Measurements from ENCODE around the gene ABCC1.

ABCC1 gene

GRCh38 chr16:16032271-16032979 lies 83.0 kb downstream of the ABCC1 start:
- H3K4me3 ChIP-seq (ENCODE audit: low read length) = no peak overlapping the region
- DNase-seq (ENCODE audit: low read depth) = no peak
- TF ChIP-seq CTCF (IDR thresholded peaks at IDR 0.05; ENCODE audit: insufficient read depth, low read depth, low read length, missing control alignments) = no peak

- no peak for DNase-seq (ENCODE audit: low read depth)
- H3K4me3 ChIP-seq (ENCODE audit: low read length) = no peak overlapping the region
- no peak for TF ChIP-seq CTCF (IDR thresholded peaks at IDR 0.05; ENCODE audit: insufficient read depth, low read depth, low read length, missing control alignments)
Observed at GRCh38 chr16:16033208-16033717, 83.8 kb downstream of the ABCC1 start.

GRCh38 chr16:16036359-16036792 lies 87.0 kb downstream of the ABCC1 start:
- no peak for TF ChIP-seq CTCF (IDR thresholded peaks at IDR 0.05; ENCODE audit: insufficient read depth, low read depth, low read length, missing control alignments)
- H3K4me3 ChIP-seq (ENCODE audit: low read length) = no peak overlapping the region
- no peak for DNase-seq (ENCODE audit: low read depth)

GRCh38 chr16:16037521-16037920 lies 88.1 kb downstream of the ABCC1 start:
- no peak overlapping the region for H3K4me3 ChIP-seq (ENCODE audit: low read length)
- DNase-seq (ENCODE audit: low read depth) = no peak
- TF ChIP-seq CTCF (IDR thresholded peaks at IDR 0.05; ENCODE audit: insufficient read depth, low read depth, low read length, missing control alignments) = no peak

- no peak overlapping the region for H3K4me3 ChIP-seq (ENCODE audit: low read length)
- DNase-seq (ENCODE audit: low read depth) = no peak
- no peak for TF ChIP-seq CTCF (IDR thresholded peaks at IDR 0.05; ENCODE audit: insufficient read depth, low read depth, low read length, missing control alignments)
Observed at GRCh38 chr16:16037970-16038369, 88.6 kb downstream of the ABCC1 start.

- no peak overlapping the region for H3K4me3 ChIP-seq (ENCODE audit: low read length)
- no peak for TF ChIP-seq CTCF (IDR thresholded peaks at IDR 0.05; ENCODE audit: insufficient read depth, low read depth, low read length, missing control alignments)
- DNase-seq (ENCODE audit: low read depth) = no peak
Observed at GRCh38 chr16:16038950-16039349, 89.5 kb downstream of the ABCC1 start.
